IPS-18a (cell line): ENCODE results near the gene WDR1.
A peak's percentile ranks its signal among the peaks of the same experiment; 100 is the strongest.

Source experiments
- H3K27ac ChIP-seq: one replicate; pipeline ENCODE4 v1.5.1; 2013; ENCODE audit warnings: low read length
- H3K27me3 ChIP-seq: one replicate; pipeline ENCODE4 v1.6.1; 2013; ENCODE audit warnings: mild to moderate bottlenecking, low read length; ENCODE audit not compliant: control insufficient read depth, insufficient read depth
- H3K36me3 ChIP-seq: one replicate; pipeline ENCODE4 v1.6.1; 2013; ENCODE audit warnings: low read depth, low read length; ENCODE audit not compliant: control insufficient read depth
- H3K4me1 ChIP-seq: one replicate; pipeline ENCODE4 v1.6.1; 2013; ENCODE audit warnings: low read depth, low read length; ENCODE audit not compliant: control insufficient read depth
- H3K4me3 ChIP-seq: one replicate; pipeline ENCODE4 v1.5.1; 2013; ENCODE audit warnings: low read length
- H3K9ac ChIP-seq: one replicate; pipeline ENCODE4 v1.6.1; 2013; ENCODE audit warnings: mild to moderate bottlenecking, low read length, moderate library complexity
- H3K9me3 ChIP-seq: one replicate; pipeline ENCODE4 v1.6.1; 2013; ENCODE audit warnings: low read depth, low read length; ENCODE audit not compliant: control insufficient read depth

Gene WDR1

DNA sequence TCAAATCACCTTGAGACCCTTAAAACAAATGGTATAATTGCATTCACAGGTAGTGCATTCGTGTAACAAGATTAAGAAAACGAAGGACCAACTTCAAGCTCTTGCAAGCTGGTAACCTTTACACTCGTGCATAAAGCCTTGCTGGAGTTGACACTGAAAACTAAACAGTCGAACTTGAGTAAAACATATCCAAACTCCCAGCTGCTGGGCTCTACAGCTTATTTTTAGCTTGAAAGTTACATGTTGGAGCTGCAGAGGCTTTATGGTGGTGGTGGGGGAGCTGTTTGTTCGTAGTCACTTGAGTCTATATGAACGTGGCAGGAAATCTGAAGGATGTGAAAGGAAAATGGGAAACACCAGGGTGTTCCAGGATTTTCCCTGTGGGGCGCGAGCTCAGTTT lies 2.7 kb upstream of the WDR1 start:
- Histone ChIP-seq H3K27ac (no peak overlapping the region), H3K4me3 (no peak overlapping the region), H3K9me3 (no peaks in the 10 kb centered on the region), H3K36me3 (peaks cover 14% of the 10 kb centered on the region), H3K27me3 (no peaks in the 10 kb centered on the region), H3K9ac (no peak overlapping the region), H3K4me1 (peaks cover 28% of the 10 kb centered on the region)

DNA sequence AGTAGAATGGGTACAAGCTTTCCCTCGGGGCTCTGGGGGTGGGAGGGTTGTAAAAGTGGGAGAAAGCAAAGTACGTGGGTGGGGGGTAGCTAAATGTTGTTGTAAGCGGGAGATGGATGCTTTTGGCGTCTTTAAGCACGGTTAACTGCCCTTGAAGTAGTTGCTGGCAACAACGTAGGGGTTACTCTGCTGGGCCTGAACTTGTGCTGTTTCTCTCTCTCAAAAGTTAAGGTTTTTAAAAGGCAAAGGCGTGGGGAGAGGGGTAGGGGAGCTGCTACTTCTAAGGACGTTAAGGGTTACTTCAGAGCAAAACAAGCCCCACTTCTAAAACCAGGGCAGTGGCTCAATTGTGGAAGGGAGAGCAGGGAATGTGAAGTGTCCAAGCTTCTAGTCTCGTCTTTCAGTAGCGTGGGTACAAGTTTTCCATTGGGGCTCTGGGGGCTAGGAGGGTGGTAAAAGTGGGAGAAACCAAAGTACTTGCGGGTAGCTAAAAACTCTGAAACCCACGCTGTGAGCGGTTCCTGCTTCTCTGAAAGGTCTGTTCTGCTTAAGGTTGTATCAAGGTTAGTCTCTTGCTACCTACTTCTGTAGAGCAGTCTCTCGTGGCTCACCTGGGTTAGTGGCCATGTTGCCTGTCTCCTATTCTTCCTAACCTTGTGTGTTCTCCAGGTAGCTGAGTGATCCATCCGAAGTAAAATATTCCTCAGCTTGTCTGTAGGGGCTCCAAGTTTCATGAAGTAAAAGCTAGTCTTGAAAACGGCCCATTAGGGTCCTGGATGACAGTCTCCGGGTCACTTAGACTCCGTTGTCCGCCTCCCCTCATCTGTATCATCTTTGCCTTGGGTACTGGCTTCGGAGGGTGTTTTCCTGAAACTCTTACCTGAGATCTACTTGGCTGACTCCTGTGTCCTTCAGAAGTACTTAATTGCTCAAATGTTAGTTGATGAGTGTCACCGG lies 1.7 kb upstream of the WDR1 start:
- no peaks in the 10 kb centered on the region for H3K9me3 ChIP-seq
- H3K9ac ChIP-seq: peak overlapping the region; percentile 96
- H3K4me1 ChIP-seq: peaks cover 22% of the 10 kb centered on the region
- H3K27ac ChIP-seq: no peak overlapping the region
- H3K36me3 ChIP-seq: peaks cover 24% of the 10 kb centered on the region
- peak overlapping the region; percentile 93 for H3K4me3 ChIP-seq
- no peaks in the 10 kb centered on the region for H3K27me3 ChIP-seq

DNA sequence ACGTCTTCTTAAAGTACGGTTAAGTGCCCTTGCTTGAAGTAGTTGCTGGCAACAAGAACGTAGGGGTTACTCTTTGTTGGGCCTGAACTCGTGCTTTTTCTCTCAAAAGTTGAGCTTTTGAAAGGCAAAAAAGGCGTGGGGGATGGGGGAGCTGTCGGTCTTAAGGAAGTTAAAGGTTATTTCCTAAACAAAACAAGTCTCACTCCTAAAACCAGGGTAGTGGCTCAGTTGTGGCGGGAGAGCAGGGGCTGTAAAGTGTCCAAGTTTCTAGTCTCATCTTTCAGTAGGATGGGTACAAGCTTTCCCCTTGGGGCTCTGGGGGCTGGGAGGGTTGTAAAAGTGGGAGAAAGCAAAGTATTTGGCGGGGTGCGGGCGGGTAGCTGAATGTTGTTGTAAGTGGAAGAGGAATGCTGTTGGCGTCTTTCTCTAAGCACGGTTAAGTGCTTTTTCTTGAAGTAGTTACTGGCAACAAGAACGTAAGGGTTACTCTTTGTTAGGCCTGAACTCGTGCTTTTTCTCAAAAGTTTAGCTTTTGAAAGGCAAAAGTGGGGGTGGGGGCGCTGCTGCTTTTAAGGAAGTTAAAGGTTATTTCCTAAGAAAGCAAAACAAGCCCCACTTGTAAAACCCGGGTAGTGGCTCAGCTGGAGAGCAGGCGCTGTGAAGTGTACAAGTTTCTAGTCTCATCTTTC lies 904 bp upstream of the WDR1 start:
- Histone ChIP-seq H3K4me3 (peak overlapping the region; percentile 93), H3K27ac (peak overlapping the region; percentile 92), H3K9ac (peak overlapping the region; percentile 96), H3K36me3 (peaks cover 32% of the 10 kb centered on the region), H3K27me3 (no peaks in the 10 kb centered on the region), H3K4me1 (peaks cover 26% of the 10 kb centered on the region), H3K9me3 (no peaks in the 10 kb centered on the region)

DNA sequence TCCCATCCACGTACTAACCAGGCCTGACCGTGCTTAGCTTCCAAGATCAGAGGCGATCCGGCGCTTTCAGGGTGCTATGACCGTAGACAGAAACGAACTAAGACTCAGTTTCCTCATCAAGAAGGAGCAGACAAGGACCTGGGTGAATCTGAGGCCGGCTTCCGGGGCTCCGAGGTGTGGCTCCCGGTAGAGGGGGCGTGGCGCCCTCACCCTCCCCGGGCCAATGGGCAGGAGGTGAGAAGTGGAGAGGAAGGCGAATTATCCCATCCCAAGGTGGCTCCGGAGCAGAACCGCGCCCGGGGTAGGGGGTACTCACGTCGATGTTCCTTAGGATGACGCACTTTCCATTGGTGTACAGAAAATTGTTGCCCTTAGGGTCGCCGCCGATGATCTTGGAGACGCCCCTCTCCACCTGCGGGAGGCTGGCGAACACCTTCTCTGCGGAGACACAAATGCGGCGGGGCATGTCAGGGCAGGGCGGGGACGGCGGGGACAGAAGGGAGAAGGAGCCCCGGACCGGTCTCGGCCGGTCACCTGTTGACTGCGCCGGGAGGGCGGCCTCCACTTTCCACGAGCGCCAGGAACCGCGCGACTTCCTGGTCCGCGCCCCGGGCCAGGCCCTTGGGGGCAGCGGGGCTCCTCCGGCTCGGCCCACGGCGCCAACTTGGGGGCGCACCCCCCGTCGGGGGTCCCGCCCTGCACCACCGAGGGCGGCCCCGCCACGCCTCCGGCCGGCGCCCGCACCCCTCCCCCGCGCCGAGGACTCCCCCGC lies 616 bp downstream of the WDR1 start:
- peak overlapping the region; percentile 49 for H3K27ac ChIP-seq
- peaks cover 47% of the 10 kb centered on the region for H3K36me3 ChIP-seq
- H3K9me3 ChIP-seq: no peaks in the 10 kb centered on the region
- peak overlapping the region; percentile 78 for H3K9ac ChIP-seq
- H3K4me1 ChIP-seq: peaks cover 40% of the 10 kb centered on the region
- H3K27me3 ChIP-seq: no peaks in the 10 kb centered on the region
- peak overlapping the region; percentile 87 for H3K4me3 ChIP-seq

- Histone ChIP-seq H3K4me1 (peaks cover 43% of the 10 kb centered on the region), H3K4me3 (peak overlapping the region; percentile 87), H3K9me3 (no peaks in the 10 kb centered on the region), H3K36me3 (peaks cover 53% of the 10 kb centered on the region), H3K27me3 (no peaks in the 10 kb centered on the region), H3K9ac (peak overlapping the region; percentile 78), H3K27ac (no peak overlapping the region)
These were observed 1.3 kb downstream of the WDR1 start for GRCh38 chr4:10115271-10115796.

DNA sequence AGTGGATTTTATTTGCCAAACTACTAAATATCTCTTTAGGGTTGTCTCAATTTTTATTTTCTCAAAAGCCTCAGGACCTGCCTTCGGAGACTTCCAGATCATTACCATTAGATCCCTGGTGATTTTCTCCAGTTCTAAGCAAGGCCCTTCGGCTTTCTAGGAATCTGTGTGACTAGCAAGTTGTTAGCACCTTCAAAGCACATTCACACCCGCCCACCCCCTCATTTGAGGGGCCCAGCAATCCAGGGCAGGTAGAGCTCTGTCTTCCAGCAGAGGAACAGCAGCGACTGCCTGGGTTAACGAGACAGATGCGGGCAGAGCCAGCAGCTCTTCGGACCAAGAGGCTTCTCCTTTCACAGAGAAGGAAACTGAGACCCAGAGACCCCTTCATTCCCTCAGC lies 2.0 kb downstream of the WDR1 start:
- no peaks in the 10 kb centered on the region for H3K9me3 ChIP-seq
- H3K4me1 ChIP-seq: peaks cover 43% of the 10 kb centered on the region
- peaks cover 58% of the 10 kb centered on the region for H3K36me3 ChIP-seq
- no peaks in the 10 kb centered on the region for H3K27me3 ChIP-seq
- H3K4me3 ChIP-seq: peak overlapping the region; percentile 87
- no peak overlapping the region for H3K9ac ChIP-seq
- no peak overlapping the region for H3K27ac ChIP-seq

DNA sequence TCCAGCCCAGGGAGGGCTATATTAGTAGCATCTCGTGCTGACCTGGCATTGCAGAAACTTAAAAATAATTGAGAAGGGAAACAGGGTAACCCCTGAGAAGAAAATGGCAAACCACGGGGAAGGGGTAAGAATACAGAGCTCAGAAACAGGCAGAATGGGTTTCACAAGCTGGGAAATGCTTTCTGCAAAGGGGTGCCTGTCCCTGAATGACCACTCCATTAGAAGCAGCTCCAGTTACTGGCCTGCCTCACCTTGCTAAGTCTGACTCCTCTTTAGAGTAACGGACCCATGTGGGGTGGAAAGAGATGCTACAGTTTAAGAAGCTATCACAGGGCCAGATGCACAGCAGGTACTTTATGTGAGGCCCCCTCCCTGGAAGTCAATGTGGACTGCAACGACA lies 2.5 kb downstream of the WDR1 start:
- no peak overlapping the region for H3K4me3 ChIP-seq
- H3K9ac ChIP-seq: no peak overlapping the region
- H3K27ac ChIP-seq: no peak overlapping the region
- peaks cover 43% of the 10 kb centered on the region for H3K4me1 ChIP-seq
- no peaks in the 10 kb centered on the region for H3K27me3 ChIP-seq
- H3K9me3 ChIP-seq: no peaks in the 10 kb centered on the region
- H3K36me3 ChIP-seq: peaks cover 62% of the 10 kb centered on the region

DNA sequence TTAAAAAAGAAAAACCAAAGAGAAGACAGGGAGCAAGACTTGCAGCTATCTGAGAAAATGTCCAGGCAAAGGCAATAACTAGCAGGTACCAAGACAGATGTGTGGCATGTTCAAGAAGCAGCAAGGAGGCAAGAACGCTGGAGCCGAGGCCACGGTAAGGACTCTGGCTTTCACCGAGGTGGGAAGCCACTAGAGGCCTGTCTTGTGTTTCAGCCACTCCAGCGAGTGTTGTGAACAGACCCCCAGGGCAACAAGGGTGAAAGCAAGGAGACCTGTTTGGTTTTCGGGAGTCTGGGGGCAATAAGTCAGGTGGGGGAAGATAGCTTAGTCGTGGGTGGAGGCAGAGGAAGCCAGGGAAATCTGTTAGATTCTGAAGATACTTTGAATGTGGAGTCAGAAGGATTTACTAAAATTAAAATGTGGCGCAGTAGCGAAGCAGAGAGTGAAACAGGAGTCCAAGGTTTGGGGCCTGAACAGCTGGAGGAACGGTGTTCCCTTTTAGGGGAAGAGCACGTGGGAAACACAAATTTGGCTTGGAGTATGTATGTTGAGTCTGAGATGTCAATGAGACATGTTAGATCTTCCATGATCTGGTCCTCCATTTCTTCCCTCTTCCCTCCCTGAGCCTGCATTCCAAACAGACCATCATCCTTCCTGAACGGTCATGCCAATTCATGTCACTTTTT lies 3.1 kb downstream of the WDR1 start:
- H3K9ac ChIP-seq: no peak overlapping the region
- no peaks in the 10 kb centered on the region for H3K9me3 ChIP-seq
- peaks cover 42% of the 10 kb centered on the region for H3K4me1 ChIP-seq
- H3K27me3 ChIP-seq: no peaks in the 10 kb centered on the region
- no peak overlapping the region for H3K4me3 ChIP-seq
- H3K36me3 ChIP-seq: peaks cover 66% of the 10 kb centered on the region
- H3K27ac ChIP-seq: no peak overlapping the region

DNA sequence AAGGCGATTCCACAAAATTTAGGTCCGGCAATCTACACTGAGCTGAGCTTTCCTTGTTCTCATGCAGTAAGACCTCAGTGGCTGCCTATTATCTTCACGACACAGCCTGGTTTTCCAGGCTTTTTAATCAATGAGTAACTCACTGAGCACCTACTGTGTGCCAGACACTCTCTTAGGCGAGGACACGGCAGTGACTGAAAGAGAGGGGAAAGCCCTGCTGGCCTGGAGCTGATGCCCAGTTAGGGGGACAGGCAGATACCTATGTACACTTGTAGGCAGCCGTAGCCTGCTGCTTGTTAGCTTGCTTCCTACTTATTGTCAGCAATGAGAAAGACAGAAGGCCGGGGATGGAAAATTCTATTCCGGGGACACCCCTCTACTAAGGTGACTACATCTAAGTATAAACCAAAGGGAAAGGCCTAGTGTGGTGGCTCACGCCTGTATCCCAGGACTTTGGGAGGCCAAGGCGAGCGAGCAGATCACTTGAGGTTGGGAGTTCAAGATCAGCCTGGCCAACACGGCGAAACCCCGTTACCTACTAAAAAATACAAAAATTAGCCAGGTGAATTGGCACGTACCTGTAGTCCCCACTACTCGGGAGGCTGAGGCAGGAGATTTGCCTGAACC lies 3.8 kb downstream of the WDR1 start:
- H3K4me1 ChIP-seq: peaks cover 35% of the 10 kb centered on the region
- no peak overlapping the region for H3K4me3 ChIP-seq
- H3K36me3 ChIP-seq: peaks cover 74% of the 10 kb centered on the region
- no peak overlapping the region for H3K27ac ChIP-seq
- no peaks in the 10 kb centered on the region for H3K9me3 ChIP-seq
- no peaks in the 10 kb centered on the region for H3K27me3 ChIP-seq
- no peak overlapping the region for H3K9ac ChIP-seq

DNA sequence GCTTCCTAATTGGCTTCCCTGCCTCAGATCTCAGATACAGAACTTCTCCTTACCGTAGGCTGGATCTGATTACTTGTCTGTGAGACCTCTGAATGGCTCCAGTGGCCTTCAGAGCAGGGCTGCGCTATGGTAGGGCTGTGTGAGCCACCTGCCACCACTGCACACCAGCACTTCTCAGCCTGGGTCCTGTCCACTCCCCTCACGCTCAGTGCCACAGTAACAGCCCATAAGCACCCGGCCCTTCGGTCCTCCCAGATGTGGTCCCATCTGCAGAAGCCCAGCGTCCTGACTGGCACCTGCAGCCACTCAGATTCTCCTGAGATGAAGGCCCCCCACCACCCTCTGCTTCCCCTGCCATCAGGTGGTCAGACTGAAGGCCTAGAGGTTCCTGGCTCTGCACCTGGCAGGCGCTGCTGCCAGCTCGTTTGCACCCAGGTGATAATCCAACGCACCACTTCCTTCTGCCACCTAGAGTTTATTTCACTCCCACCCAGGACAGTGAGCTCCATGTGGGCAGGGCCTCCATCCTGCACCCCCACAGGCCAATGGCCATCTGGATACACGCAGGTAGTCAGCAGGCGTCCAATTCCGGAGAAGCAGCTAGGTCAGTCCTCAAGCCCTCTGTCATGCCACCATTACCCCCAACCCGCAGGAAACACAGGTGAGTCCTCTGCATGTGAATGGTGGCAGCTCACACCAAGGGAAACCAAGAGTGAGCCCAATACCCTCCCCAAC lies 5.4 kb downstream of the WDR1 start:
- Histone ChIP-seq H3K9me3 (no peaks in the 10 kb centered on the region), H3K27me3 (no peaks in the 10 kb centered on the region), H3K36me3 (peaks cover 78% of the 10 kb centered on the region), H3K4me3 (no peak overlapping the region), H3K9ac (no peak overlapping the region), H3K4me1 (peaks cover 31% of the 10 kb centered on the region), H3K27ac (no peak overlapping the region)
